K562 (cell line): ENCODE results near the gene OST4. TPM values are rescaled to one million over a fixed set of nuclear protein-coding genes. Genes with fewer than 3 reads are reported as not detected.

Experiments used
- CHCHD3 ChIP-seq: fragments of 250-450 bp; sonication (Bioruptor Pico); IDR thresholded peaks from 2 replicates; pipeline ENCODE4 v2.1.2; 2022; ENCODE audit warnings: mild to moderate bottlenecking
- HES1 ChIP-seq: fragments of 450-650 bp; IDR thresholded peaks from 2 replicates; pipeline ENCODE4 v1.6.1; 2016; ENCODE audit warnings: low read depth, mild to moderate bottlenecking, moderate library complexity
- SAFB ChIP-seq: fragments of 200-400 bp; formaldehyde crosslinking; IDR thresholded peaks from 2 replicates; pipeline ENCODE4 v1.6.1; 2017; ENCODE audit warnings: low read depth, low read length, borderline replicate concordance
- SMAD1 ChIP-seq: fragments of 150-350 bp; IDR thresholded peaks from 2 replicates; pipeline ENCODE4 v1.6.1; 2014; ENCODE audit warnings: low read length, low read depth; ENCODE audit not compliant: partially characterized antibody
- THRB ChIP-seq: fragments of 450-650 bp; formaldehyde crosslinking; conservative IDR thresholded peaks from 2 replicates; pipeline ENCODE4 v1.4.0; 2022; ENCODE audit warnings: mild to moderate bottlenecking, missing genetic modification characterization
- ZNF707 ChIP-seq: fragments of 250-450 bp; sonication (Bioruptor Pico); conservative IDR thresholded peaks from 2 replicates; pipeline ENCODE4 v1.8.0; 2022; ENCODE audit warnings: inconsistent platforms, mild to moderate bottlenecking, moderate library complexity
- polyA plus RNA-seq, 8 experiments: library from polyadenylated mRNA; depleted of rRNA in 4 of 8; stranded (reverse) in 5 of 8; unstranded in 3 of 8; fragments of >200 nt; fragmentation: Nextera tagmentation in 2 of 8; fragmentation: Illumina TruSeq in 1 of 8; extraction: Ambion mirVana in 2 of 8; extraction: Trizol in 1 of 8; gene quantifications; 2 replicates each; pipeline versions ENCODE4 v1.2.1 to v1.2.3, GENCODE V29; 2011 to 2014; ENCODE audit warnings: inconsistent platforms in 1 of 8, missing spikeins in 1 of 8
- total RNA-seq, 7 experiments: library from RNA; depleted of rRNA in 6 of 7; stranded (reverse); fragments of >200 nt in 6 of 7; fragmentation: Illumina TruSeq in 2 of 7; extraction: Trizol in 2 of 7; gene quantifications; 2 replicates each; pipeline versions ENCODE4 v1.2.1 to v1.2.3, GENCODE V29; 2011 to 2021; ENCODE audit warnings: low replicate concordance in 1 of 7
- TF ChIP-seq, protein P1 (sequence below): fragments of 450-650 bp; IDR thresholded peaks from 2 replicates; pipeline ENCODE4 v1.6.1; 2016; ENCODE audit warnings: mild to moderate bottlenecking, moderate library complexity
- TF ChIP-seq, protein P2 (sequence below): fragments of 450-650 bp; formaldehyde crosslinking; IDR thresholded peaks from 2 replicates; pipeline ENCODE4 v1.4.0; 2022; ENCODE audit warnings: mild to moderate bottlenecking, moderate library complexity
- TF ChIP-seq, protein P3 (sequence below): fragments of 450-650 bp; IDR thresholded peaks from 2 replicates; pipeline ENCODE4 v1.6.1; 2016; ENCODE audit warnings: borderline replicate concordance

The OST4 gene
- total and polyA plus RNA-seq, 9 of the 15 experiments (the other 6 are each of a cell fraction or from before 2014, with no cell fraction given): 186 to 1,155 (median 355) TPM

DNA sequence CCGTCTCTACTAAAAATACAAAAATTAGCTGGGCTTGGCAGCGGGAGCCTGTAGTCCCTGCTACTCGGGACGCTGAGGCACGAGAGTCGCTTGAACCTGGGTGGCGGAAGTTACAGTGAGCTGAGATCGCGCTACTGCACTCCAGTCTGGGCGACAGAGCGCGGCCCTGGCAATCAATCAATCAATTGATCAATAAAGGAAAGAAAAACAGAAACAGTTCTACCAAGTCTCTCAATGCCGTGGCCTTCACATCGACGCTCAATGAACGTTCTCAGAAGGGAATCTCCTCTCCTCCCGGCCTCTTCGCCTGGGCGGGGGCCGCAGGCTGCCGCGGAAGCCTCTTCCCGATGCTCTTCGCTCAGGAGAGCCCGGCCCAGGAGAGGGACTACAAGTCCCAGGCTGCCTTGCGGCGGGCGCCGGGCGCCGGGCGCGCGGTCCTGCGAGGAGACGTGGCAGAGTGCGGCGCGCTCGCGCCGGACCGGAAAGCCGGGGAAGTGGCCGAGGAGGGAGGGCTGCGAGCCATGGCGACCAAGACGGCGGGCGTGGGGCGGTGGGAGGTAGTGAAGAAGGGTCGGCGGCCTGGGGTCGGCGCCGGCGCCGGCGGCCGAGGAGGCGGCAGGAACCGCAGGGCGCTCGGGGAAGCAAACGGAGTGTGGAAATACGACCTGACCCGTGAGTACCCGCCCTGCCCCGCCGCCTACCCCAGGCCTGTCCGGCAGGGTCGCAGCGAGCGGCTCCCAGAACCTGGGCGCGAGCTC is 38.8 kb downstream of the OST4 start, which contains the start of gene TMEM214 (continued):
- TF ChIP-seq, protein P1, sequence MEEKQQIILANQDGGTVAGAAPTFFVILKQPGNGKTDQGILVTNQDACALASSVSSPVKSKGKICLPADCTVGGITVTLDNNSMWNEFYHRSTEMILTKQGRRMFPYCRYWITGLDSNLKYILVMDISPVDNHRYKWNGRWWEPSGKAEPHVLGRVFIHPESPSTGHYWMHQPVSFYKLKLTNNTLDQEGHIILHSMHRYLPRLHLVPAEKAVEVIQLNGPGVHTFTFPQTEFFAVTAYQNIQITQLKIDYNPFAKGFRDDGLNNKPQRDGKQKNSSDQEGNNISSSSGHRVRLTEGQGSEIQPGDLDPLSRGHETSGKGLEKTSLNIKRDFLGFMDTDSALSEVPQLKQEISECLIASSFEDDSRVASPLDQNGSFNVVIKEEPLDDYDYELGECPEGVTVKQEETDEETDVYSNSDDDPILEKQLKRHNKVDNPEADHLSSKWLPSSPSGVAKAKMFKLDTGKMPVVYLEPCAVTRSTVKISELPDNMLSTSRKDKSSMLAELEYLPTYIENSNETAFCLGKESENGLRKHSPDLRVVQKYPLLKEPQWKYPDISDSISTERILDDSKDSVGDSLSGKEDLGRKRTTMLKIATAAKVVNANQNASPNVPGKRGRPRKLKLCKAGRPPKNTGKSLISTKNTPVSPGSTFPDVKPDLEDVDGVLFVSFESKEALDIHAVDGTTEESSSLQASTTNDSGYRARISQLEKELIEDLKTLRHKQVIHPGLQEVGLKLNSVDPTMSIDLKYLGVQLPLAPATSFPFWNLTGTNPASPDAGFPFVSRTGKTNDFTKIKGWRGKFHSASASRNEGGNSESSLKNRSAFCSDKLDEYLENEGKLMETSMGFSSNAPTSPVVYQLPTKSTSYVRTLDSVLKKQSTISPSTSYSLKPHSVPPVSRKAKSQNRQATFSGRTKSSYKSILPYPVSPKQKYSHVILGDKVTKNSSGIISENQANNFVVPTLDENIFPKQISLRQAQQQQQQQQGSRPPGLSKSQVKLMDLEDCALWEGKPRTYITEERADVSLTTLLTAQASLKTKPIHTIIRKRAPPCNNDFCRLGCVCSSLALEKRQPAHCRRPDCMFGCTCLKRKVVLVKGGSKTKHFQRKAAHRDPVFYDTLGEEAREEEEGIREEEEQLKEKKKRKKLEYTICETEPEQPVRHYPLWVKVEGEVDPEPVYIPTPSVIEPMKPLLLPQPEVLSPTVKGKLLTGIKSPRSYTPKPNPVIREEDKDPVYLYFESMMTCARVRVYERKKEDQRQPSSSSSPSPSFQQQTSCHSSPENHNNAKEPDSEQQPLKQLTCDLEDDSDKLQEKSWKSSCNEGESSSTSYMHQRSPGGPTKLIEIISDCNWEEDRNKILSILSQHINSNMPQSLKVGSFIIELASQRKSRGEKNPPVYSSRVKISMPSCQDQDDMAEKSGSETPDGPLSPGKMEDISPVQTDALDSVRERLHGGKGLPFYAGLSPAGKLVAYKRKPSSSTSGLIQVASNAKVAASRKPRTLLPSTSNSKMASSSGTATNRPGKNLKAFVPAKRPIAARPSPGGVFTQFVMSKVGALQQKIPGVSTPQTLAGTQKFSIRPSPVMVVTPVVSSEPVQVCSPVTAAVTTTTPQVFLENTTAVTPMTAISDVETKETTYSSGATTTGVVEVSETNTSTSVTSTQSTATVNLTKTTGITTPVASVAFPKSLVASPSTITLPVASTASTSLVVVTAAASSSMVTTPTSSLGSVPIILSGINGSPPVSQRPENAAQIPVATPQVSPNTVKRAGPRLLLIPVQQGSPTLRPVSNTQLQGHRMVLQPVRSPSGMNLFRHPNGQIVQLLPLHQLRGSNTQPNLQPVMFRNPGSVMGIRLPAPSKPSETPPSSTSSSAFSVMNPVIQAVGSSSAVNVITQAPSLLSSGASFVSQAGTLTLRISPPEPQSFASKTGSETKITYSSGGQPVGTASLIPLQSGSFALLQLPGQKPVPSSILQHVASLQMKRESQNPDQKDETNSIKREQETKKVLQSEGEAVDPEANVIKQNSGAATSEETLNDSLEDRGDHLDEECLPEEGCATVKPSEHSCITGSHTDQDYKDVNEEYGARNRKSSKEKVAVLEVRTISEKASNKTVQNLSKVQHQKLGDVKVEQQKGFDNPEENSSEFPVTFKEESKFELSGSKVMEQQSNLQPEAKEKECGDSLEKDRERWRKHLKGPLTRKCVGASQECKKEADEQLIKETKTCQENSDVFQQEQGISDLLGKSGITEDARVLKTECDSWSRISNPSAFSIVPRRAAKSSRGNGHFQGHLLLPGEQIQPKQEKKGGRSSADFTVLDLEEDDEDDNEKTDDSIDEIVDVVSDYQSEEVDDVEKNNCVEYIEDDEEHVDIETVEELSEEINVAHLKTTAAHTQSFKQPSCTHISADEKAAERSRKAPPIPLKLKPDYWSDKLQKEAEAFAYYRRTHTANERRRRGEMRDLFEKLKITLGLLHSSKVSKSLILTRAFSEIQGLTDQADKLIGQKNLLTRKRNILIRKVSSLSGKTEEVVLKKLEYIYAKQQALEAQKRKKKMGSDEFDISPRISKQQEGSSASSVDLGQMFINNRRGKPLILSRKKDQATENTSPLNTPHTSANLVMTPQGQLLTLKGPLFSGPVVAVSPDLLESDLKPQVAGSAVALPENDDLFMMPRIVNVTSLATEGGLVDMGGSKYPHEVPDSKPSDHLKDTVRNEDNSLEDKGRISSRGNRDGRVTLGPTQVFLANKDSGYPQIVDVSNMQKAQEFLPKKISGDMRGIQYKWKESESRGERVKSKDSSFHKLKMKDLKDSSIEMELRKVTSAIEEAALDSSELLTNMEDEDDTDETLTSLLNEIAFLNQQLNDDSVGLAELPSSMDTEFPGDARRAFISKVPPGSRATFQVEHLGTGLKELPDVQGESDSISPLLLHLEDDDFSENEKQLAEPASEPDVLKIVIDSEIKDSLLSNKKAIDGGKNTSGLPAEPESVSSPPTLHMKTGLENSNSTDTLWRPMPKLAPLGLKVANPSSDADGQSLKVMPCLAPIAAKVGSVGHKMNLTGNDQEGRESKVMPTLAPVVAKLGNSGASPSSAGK: no peak
- no peak; the same call in 1 of the 2 replicates for TF ChIP-seq CHCHD3 (CRISPR knock-in tag)
- no peak for TF ChIP-seq SMAD1
- TF ChIP-seq THRB (CRISPR knock-in tag): 0 out of 2 replicates have a peak, but pooled peaks have one; percentile 27
- TF ChIP-seq, protein P2, sequence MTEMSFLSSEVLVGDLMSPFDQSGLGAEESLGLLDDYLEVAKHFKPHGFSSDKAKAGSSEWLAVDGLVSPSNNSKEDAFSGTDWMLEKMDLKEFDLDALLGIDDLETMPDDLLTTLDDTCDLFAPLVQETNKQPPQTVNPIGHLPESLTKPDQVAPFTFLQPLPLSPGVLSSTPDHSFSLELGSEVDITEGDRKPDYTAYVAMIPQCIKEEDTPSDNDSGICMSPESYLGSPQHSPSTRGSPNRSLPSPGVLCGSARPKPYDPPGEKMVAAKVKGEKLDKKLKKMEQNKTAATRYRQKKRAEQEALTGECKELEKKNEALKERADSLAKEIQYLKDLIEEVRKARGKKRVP: peak; percentile 23; the same call in 1 of the 2 replicates
- no peak; the same call in 1 of the 2 replicates for TF ChIP-seq HES1
- peak; percentile 98 for TF ChIP-seq SAFB
- no peak for TF ChIP-seq ZNF707
- TF ChIP-seq, protein P3, sequence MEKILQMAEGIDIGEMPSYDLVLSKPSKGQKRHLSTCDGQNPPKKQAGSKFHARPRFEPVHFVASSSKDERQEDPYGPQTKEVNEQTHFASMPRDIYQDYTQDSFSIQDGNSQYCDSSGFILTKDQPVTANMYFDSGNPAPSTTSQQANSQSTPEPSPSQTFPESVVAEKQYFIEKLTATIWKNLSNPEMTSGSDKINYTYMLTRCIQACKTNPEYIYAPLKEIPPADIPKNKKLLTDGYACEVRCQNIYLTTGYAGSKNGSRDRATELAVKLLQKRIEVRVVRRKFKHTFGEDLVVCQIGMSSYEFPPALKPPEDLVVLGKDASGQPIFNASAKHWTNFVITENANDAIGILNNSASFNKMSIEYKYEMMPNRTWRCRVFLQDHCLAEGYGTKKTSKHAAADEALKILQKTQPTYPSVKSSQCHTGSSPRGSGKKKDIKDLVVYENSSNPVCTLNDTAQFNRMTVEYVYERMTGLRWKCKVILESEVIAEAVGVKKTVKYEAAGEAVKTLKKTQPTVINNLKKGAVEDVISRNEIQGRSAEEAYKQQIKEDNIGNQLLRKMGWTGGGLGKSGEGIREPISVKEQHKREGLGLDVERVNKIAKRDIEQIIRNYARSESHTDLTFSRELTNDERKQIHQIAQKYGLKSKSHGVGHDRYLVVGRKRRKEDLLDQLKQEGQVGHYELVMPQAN: peak; percentile 22; the same call in 1 of the 2 replicates
